ENCODE measurements around the gene NCSTN.

NCSTN gene

DNA sequence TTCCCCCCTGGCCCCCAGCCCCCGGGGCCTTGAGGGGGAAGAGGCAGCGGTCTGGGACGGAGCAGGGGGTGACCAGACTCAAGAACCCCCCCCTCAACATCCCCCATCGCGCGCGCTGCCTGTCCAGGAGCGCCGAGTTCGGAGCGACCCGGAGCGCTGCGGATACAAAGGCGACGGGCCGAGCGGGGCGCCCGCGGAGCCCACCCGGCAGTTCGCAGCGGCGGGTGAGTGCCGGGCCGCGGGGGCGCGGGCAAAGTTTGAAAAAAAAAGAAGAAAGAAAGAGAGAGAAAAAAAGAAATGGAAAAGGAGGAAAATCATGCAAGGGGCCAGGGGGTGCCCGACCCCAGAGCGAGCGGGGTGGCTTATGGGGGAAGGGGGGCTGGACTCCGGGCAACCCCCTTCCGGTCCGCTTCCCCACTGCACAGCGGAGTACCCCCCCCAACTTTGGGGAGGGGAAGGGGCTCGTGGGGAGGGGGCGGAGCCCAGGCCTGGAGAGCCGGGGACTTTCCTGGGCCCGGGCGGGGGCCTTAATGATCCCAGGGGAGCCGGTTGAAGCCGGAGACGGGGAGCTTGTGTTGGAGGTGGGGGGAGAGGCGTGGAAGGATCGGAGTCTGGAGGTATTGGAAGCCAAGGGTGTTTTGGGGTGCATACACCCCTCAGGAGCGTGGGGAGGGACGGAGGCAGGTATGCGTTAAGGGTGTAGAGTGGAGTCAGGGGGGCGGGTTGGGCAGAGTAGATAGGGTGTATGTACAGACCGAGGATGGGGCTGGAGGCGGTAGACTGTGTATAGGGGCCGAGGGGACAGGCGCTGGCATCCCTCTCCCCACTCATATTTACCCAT is 57.7 kb downstream of the NCSTN start:
- H3K4me3 ChIP-seq, result peak overlapping the region; percentile 42 to 79 (median 60)
- H3K27ac ChIP-seq, result peak overlapping the region; percentile 33 to 93 (median 86)

DNA sequence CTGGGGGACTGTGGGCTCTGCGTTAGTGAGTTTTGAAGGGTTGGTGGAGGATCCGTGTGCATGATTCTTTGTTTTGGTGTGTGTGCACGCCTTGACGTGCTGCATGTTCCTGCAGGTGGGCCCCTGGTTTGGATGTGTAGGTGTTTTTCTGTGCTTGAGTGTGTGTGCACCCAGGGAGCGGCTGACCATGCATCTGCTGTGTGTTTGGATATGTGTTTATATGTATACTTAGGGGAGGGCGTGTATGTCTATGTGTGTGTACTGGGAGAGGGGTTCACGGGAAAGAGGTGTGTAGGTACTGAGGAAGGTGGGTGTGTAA is 58.3 kb downstream of the NCSTN start:
- Histone ChIP-seq H3K4me3 (peak overlapping the region; percentile 42 to 79 (median 60)), H3K27ac (peak overlapping the region in 16 of 21 experiments; percentile 76 to 93 (median 88))

DNA sequence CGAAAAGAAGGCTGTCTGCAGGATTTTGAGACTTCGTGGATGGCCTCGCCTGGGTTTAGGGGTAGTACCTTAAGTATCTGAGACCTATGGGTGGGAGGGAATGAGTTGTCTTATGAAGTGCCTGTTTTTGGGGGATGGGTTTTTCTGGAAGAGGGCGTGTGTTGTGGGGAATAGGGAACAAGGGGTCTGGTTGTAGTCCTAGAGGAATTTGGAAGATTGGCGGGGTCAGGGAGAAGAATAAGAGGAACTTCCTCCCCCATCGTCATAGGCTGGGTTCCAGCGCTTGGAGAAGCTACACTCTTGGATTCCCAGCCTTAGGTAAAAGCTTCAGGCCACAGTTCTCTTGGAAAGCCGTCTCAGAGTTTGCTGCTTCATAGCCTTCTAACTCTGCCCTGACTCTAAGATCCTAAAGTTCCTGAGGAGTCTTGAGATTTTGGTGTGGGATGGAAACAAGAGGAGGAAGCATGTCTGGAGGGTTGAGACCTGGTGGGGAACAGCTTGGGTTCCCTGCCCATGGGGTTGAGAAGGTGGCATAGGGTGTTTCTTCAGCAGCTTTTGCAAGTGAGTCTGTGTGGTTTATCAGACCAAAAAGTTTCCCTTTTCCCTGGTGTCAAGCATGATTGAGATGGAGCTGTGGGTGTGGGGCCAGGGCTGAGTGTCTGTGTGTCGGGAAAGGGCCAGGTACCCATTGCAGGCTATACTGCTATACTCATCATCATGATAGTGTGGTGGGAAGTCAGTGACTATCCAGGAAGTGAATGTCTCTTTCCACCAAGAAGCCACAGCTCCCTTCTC is 59.0 kb downstream of the NCSTN start:
- peak overlapping the region in 8 of 21 experiments; percentile 2 to 90 (median 64) for H3K27ac ChIP-seq
- peak overlapping the region; percentile 42 to 79 (median 60) for H3K4me3 ChIP-seq

DNA sequence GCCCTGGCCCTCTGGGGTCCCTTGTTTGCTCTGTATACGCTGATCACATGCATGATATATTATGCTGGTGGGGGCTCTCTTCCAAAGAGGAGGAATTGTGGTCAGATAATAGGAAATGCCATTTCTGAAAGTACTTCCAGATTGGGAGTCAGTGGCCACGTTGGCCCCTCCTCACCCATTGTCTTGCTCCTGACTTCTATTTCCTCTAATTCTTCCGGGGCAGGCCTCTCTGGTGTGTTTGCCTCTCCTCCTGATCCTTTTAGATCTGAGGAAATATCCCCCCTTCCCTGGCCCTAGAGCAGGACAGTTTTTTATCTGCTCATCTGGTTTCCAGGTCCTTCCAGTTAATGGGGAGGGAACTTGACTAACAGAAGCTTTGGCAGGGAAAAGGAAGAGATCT is 60.1 kb downstream of the NCSTN start:
- Histone ChIP-seq H3K4me3 (no peak overlapping the region), H3K27ac (peak overlapping the region in 5 of 21 experiments; percentile 3 to 65 (median 44))

DNA sequence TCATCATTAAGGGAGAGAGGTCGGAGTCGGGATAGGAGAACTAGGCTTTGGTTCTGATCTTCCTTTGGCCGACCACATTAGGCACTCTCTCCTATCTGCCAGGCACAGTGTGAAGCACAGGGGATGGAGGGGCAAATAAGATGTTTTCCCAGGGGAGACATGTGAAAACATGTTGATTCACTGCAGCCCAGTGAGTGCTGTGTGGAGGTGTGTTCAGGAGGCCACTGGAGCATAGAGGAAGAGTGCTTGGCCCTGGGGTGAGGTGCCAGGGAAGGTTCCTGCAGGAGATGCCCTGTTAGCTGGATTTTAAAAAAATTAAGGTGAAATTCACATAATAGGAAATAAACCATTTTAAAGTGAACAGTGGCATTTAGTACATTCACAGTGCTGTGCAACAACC is 60.9 kb downstream of the NCSTN start:
- peak overlapping the region in 2 of 21 experiments; percentile 65 to 67 for H3K27ac ChIP-seq
- H3K4me3 ChIP-seq, result no peak overlapping the region

DNA sequence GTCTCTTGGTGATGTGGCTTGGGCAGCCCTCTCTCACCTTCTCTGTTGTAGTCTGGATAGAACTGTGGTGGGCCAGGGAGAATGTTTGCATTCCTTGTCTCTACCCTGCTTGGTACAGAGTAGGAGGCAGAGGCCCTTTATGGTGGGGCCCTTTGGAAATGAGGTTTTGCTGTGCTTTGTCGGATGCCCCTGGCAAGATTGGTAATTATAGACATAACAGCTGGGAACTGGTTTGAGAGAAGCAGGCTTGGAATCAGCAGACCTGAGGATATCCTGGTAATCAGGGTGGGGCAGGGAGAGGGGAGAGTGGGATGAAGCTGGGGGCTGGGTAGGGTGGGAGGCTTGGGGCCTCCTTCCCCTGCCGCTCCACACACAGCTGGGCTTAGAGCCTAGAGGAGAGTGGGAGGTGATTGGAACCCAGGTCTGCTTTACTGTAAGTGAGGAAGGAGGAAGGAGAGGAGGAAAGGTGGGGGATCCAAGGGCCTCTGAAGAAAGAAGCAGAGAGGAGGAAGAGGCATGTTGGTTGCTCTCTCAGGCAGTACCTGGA is 62.2 kb downstream of the NCSTN start:
- H3K27ac ChIP-seq, result peak overlapping the region in 14 of 21 experiments; percentile 3 to 88 (median 60)
- H3K4me3 ChIP-seq, result peak overlapping the region in 1 of 7 experiments; percentile 9

DNA sequence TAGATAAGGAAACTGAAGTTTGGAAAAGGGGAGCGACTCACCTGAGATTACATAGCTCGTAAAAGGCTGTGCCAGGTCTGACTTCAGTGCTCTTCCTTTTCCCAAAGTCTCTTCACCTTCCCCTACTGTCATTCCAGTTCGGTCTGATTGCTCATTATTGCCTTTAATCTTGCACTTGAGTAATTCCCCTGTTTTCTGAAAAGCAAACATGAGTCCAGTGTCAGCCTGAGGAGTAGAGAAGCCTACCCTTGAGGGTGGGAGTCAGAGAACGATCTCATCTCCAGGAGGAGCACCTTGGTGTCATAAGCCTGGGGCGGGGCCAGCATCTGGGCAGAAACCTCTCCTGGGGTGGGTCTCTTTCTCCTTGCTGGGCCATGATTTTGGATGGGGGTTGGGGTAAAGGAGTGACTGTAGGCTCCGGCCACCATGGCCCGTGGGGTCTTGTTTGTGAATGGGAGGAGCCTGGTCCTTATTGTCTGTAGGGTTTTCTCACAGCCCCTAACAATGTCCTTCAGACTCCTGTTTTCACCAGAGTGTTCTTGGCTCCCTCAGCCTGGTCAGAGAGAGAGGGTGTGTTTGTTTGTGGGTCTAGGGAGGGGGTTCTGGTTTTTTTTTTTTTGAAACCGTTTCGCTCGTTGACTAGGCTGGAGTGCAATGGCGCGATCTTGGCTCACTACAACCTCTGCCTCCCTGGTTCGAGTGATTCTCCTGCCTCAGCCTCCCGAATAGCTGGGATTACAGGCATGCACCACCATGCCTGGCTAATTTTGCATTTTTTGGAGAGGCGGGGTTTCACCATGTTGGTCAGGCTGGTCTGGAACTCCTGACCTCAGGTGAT is 63.2 kb downstream of the NCSTN start:
- Histone ChIP-seq H3K4me3 (no peak overlapping the region), H3K27ac (peak overlapping the region in 16 of 21 experiments; percentile 29 to 88 (median 76))

DNA sequence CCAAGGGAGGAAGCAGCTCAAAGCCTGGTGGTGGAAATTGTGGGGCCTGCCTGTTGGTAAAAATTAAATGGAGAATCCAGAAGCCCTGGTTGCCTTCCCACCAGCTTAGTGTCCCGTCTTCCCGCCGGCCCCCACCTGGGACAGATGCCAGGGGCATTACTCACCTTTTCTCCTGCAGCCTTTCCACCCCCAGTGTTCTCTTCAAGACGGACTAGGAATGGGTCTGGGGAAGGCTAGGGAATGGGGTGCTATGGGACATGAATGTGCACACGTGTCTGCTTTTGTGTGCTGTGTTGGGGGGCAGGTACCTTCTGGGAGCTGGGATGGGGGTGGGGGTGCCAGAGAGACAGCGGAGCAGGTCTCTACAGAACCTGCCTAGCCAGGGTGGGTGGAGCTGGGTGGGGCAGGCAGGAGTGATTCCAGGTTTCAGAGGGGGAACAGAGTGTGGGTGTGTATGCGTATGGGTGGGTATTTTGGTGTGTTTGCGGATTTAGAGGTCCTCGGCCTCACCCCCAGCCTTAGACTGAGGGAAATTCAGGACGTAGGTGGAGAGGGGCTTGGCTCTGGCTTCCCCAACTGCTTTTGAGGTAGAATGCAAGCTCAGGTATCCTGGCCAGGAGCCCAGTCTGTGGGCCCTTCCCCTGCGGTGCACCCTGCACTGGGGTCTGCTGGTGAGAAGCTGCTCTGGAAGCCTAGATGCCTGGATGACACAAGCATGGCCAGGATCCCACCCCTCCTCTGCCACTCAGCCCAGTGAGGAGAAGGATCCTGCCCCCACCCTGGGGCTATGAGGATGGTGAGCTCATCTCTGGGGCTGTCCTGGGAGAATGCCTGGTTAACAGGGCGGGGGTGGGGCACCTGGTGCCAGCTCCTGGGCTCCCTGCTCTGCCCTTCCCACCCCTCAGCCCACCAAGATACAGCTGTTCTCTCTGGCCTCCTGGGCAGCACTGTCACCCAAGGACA is 64.9 kb downstream of the NCSTN start:
- Histone ChIP-seq H3K27ac (peak overlapping the region in 20 of 21 experiments; percentile 47 to 88 (median 76)), H3K4me3 (peak overlapping the region in 4 of 7 experiments; percentile 7 to 27 (median 14))
